OCI-LY7 (cell line): ENCODE measurements around the gene NAV2.

Source experiments
- CTCF ChIP-seq: fragments of 200-600 bp; sonication (generic); conservative IDR thresholded peaks from 2 replicates; pipeline ENCODE4 v1.5.1; 2014; ENCODE audit warnings: mild to moderate bottlenecking, antibody characterized with exemption, low read length, moderate library complexity, mixed read lengths
- EZH2phosphoT487 ChIP-seq: fragments of 200-600 bp; sonication (generic); IDR thresholded peaks from 2 replicates; pipeline ENCODE4 v1.6.1; 2018; ENCODE audit warnings: low read depth, borderline replicate concordance, mild to moderate bottlenecking, mixed run types, antibody characterized with exemption, low read length, moderate library complexity, mixed read lengths

GRCh38 chr11:19992998-19993397, 280.4 kb downstream of the NAV2 start:
- TF ChIP-seq CTCF: no peak
- no peak for TF ChIP-seq EZH2phosphoT487
